ENCODE data around the gene SPI1.

GRCh38 chr11:47314992-47315391 is 63.4 kb downstream of the SPI1 start:
- TF ChIP-seq POLR2A (IDR thresholded peaks at IDR 0.05; ENCODE audit: low read depth, low read length) (no peak), POLR2AphosphoS5 (IDR thresholded peaks at IDR 0.05; ENCODE audit: insufficient read depth, low read depth, low read length) (no peak), CTCF (IDR thresholded peaks at IDR 0.05; ENCODE audit: extremely low read depth in 1 of 2, insufficient read depth in 1 of 2, low read depth in 1 of 2, low read length in 2 of 2) (no peak), GATA2 (IDR thresholded peaks at IDR 0.05; ENCODE audit: insufficient read depth, insufficient read length, low read depth, low read length) (no peak)
